ENCODE data around the gene KANSL1. TPM values are rescaled to one million over a fixed set of nuclear protein-coding genes. Genes with fewer than 3 reads are reported as not detected.

The KANSL1 gene
- polyA plus RNA-seq, 1 donor, result 39.6 TPM

DNA sequence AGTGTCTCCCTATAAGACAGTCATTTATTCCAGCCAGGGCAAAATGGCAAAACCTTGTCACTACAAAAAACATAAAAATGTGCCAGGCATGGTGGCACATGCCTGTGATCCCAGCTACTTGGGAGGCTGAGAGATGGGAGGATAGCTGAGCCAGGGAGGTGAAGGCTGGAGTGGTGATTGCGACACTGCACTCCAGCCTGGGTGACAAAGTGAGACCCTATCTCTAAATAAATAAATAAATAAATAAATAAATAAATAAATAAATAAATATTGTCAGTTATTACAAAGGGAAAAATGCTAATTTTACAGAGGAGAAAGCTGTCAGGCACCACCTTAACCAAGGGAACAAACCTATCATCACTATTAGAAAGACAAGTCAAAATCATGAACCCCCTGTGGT lies 118.7 kb downstream of the KANSL1 start:
- no peak for DNase-seq

GRCh38 chr17:46072998-46073397 lies 120.2 kb downstream of the KANSL1 start:
- no peak for DNase-seq

DNA sequence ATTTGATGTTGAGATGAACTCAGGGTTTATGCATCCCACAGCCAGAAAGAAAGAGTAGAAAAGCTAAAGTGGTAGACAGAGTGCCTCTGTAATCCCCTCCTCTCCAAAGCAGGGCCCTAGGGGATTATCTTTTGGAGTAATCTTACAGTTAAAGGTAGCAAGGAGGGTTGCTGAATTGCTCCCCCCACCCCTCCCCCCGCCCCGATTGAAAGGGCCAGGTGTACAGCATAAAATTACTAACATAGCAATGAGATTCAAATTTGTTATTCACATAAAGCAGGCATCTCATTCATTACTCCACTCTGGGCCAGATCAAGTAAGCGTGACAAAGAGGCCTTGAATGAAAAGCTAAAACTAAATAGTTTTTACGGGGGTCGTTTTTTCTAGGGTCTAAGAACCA lies 121.4 kb downstream of the KANSL1 start:
- no peak for DNase-seq

DNA sequence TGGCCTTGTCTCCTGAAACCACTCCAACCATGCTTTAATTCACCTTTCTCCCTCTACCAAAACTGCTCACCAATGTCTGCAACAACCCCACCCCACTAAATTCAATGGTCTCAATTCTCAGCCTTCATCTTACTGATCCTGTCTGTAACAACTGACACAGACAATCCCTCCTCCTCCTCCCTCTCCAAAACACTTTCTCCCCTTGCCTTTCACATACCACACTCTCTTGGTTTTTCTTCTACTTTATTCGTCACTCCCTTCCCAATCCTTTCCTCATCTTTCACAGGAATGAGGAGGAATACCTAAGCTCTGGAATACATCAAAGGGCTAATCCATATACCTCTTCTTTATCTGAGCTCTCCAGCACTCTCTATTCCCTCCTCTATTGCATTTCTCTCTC lies 128.8 kb downstream of the KANSL1 start:
- no peak for DNase-seq

- no peak for DNase-seq
These were observed 130.0 kb downstream of the KANSL1 start for GRCh38 chr17:46063241-46063640.

GRCh38 chr17:46061435-46061834 lies 131.8 kb downstream of the KANSL1 start:
- no peak for DNase-seq

DNA sequence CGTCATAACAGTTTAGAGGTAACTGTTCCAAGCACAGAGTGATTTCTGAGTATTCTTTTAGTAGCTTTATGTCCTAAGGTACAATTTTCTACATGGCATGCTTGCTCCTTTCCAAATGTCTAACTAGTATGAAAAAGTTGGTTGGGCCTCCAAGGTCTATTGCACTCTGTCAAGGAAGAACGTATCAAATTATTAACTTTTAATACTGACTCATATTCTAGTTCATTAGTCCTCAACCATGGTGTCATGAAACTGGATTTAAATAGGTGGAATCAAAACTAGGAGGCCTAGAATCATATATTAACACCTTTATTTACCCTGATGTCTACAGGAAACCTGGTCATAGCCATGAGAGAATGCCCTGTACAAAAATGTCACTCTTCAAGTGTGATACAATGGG lies 132.8 kb downstream of the KANSL1 start:
- no peak for DNase-seq

DNA sequence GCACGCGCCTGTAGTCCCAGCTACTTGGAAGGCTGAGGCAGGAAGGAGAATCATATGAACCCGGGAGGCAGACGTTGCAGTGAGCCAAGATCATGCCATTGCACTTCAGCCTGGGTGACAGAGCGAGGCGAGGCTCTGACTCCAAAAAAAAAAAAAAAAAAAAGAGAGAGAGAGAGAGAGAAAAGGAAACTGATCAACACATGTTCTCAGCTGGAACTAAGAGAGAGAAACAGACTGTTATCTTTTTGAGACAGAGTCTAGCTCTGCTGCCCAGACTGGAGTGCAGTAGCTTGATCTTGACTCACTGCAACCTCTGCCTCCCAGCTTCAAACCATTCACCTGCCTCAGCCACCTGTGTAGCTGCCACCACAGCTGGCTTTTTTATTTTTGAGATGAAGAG lies 133.7 kb downstream of the KANSL1 start:
- DNase-seq, result no peak

GRCh38 chr17:46057366-46057765 lies 135.9 kb downstream of the KANSL1 start:
- no peak for DNase-seq

GRCh38 chr17:46056800-46057304 lies 136.4 kb downstream of the KANSL1 start:
- no peak for DNase-seq

- no peak for DNase-seq
These were observed 139.2 kb downstream of the KANSL1 start for GRCh38 chr17:46053911-46054534.

DNA sequence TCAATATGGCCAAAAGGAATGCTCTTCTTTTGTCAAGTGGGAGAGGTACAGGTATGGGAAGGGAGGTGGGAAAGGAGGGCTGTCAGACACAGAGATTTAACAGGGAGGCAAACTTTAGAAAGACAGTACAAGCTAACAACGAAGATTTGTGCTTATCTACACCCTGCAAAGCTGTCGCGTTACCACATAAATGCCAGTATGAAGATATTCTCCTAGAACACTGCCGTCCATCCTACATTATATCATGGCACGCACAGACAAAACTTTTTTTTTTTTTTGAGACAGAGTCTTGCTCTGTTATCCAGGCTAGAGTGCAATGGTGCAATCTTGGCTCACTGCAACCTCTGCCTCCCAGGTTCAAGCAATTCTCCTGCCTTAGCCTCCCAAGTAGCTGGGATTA lies 143.6 kb downstream of the KANSL1 start:
- DNase-seq, result no peak

DNA sequence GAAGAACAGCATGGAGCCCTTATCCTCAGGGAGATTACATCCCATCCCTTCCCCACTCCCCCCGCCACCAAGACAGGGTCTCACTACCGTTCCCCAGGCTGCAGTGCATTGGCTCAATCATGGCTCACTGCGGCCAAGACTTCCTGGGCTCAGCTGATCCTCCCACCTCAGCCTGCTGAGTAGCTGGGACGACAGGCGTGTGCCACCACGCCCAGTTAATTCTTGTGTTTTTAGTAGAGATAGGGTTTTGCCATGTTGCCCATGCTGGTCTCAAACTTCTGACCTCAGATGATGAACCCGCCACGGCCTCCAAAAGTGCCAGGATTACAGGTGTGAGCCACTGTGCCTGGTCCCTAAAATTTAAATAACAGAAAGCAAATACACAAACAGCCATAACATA lies 145.4 kb downstream of the KANSL1 start:
- DNase-seq, result no peak

DNA sequence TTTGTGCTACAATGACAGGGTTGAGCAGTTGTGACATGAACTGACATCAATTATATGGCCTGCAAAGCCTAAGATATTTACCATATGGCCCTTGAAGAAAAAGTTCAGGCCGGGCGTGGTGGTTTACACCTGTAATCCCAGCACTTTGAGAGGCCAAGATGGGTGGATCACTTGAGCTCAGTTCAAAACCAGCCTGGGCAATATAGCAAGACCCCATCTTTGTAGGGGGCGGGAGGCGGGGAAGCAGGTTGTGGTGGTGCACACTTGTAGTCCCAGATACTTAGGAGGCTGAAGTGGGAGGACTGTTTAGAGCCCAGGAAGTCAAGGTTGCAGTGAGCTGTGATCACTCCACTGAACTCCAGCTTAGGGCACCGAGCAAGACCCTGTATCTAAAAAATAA lies 145.8 kb downstream of the KANSL1 start:
- no peak for DNase-seq

DNA sequence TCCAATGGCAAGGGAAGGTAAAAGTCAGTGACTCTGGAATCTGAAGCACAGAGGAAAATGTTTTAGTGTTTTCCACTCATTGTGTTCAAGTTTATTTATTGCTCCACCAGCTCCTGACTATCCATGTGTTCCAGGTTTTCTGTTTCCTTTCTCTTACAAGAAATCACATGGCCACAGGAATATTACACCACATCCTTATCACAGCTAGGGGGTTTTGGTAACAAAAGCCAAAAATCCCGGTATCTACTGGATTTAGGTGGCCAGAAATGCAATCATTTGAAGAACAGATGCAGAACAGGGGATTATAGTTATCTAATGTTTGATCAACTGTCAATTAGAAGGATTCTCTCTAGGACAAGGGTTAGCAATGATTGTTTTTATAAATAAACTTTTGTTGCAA lies 146.3 kb downstream of the KANSL1 start:
- DNase-seq, result no peak

GRCh38 chr17:46045639-46046038 lies 147.6 kb downstream of the KANSL1 start:
- DNase-seq, result no peak

GRCh38 chr17:46044989-46045388 lies 148.2 kb downstream of the KANSL1 start:
- DNase-seq, result no peak

DNA sequence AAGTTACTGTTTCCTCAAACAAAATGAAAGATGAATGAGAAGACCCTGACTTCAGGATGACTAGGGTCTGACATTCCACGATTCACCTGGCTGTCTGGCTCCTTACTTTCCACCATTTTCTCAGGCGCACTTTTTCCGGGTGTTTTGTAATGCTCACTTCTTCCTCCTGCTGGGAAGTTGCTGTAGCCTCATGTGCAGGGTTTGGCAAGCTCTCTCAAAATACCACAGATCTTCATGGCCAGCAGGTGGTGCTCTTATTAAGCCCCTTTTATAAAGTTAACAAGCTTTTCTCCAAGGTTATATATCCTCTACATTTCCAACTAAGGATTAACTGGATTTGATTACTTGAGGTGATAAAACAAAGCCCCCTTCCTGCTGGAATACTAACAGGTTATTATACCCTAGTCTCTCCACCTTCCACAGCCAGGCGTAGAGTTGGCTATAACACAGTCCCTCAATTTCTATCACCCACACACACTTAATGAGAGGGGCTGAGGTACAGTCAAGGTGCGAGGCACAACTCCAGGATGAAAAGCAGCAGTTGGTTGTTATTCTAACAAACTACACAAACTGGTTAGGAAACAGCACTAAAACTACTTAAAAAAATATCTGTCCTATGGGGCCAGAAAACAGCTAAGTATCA lies 148.8 kb downstream of the KANSL1 start:
- DNase-seq, result peak; percentile 79

- no peak for DNase-seq
These were observed 149.6 kb downstream of the KANSL1 start for GRCh38 chr17:46043606-46044005.

- no peak for DNase-seq
These were observed 150.3 kb downstream of the KANSL1 start for GRCh38 chr17:46042925-46043324.

DNA sequence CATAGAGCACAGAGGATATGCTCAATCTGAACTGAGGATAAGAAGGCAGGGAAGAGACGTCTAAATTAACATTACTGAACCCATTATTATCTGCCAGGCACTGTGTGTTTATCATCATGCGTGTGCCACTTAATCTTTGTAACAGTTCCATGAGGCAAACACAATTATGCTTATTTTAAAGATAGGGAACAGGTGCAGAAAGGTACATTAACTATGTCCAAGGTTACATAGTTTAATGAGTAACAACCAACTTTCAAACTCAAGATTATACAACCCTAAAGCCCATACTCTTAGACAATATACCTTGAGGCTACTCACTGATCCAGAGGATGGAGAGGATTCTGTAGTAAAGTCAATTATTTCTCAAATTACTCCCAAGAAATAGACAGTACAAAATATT lies 151.0 kb downstream of the KANSL1 start:
- no peak for DNase-seq

DNA sequence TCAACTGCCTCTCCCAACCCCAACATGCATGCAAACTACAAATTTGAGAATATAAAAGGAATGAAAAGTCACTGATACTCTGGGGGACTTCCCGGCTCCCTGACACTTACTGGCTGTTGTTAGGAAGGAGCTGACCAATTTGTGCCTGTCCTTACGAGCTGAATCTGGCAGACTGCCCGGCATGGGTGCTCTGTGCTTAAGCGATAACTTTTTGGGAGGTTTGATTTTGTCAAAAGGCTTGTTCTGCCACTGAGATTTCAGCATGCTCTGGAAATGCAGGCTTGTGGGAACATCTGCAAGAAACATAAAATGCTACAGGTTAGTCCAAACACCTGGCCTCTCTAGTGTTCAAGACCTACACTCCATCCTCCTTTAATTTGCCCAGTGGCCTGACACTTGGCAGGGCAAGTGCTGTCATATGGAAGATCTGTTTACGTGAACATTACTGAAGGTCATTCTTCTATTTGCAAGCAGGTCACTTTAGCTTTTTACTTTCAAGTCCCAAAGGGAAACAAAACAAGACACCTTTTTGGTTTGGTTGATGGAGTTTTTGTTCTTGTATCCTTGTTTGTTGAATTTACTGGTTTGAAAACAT lies 153.5 kb downstream of the KANSL1 start:
- no peak for DNase-seq

- no peak for DNase-seq
These were observed 154.3 kb downstream of the KANSL1 start for GRCh38 chr17:46038937-46039336.

GRCh38 chr17:46038414-46038813 lies 154.8 kb downstream of the KANSL1 start:
- DNase-seq, result no peak
